ENCODE data around the gene MAD2L1BP.

DNA sequence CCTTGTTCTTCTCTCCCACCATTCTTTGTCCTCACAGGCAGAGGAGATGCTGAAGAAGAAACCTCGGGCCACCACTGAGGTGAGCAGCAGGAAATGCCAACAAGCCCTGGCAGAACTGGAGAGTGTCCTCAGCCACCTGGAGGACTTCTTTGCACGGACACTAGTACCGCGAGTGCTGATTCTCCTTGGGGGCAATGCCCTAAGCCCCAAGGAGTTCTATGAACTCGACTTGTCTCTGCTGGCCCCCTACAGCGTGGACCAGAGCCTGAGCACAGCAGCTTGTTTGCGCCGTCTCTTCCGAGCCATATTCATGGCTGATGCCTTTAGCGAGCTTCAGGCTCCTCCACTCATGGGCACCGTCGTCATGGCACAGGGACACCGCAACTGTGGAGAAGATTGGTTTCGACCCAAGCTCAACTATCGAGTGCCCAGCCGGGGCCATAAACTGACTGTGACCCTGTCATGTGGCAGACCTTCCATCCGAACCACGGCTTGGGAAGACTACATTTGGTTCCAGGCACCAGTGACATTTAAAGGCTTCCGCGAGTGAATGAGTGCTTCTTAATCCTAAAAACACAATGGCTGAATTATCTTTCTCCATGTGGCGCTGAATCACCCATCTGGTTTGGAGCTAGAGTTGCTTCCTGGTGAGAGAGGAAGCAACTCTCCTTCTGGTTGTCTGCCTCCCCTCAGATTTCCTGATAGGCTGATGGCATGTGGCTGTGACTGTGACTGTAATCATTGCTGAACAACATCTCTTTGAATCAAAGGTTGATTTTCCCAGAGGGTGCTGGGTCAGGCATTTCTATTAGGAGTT, 4.6 kb downstream of the MAD2L1BP start:
- TF ChIP-seq CTCF (IDR thresholded peaks at IDR 0.05) (no peak), POLR2A (IDR thresholded peaks at IDR 0.05) (no peak)
